Panc1 (cell line): ENCODE data around the gene MCF2L2. TPM values are rescaled to one million over a fixed set of nuclear protein-coding genes. Genes with fewer than 3 reads are reported as not detected.

ENCODE experiments used
- ATAC-seq: fragments of 200-7000 bp; cut with Tn5 transposase; 2 replicates; pipeline ENCODE4 v1.9.1; 2020; ENCODE audit warnings: mild to moderate bottlenecking, moderate library complexity
- BruUV-seq: library from RNA; stranded (reverse); fragments of 400-500 nt; replicated peaks from 2 replicates; lab custom pipeline; 2021; lab: Mats Ljungman, UMichigan
- CTCF ChIA-PET: fragments of 300-600 bp; sonication (Branson Sonifier 250); formaldehyde crosslinking; loops from one replicate; lab custom pipeline; 2022; ENCODE audit warnings: antibody characterized with exemption; lab: Charles Lee
- POLR2A ChIA-PET: fragments of 300-600 bp; sonication (Branson Sonifier 250); formaldehyde crosslinking; loops from one replicate; lab custom pipeline; 2022; ENCODE audit warnings: antibody characterized with exemption; lab: Charles Lee
- DNase-seq: peaks from one replicate; pipeline ENCODE4 v3.0.0-alpha.2; 2010; ENCODE audit warnings: low read depth, low spot score
- H3K27ac ChIP-seq: 2 replicates; pipeline ENCODE4 v1.5.1; 2011; ENCODE audit warnings: mild to moderate bottlenecking, low read length, inconsistent platforms
- H3K27me3 ChIP-seq: fragments of 200-500 bp; sonication (Bioruptor generic); 2 replicates; pipeline ENCODE4 v1.6.0; 2014; ENCODE audit warnings: low read length, inconsistent platforms; ENCODE audit not compliant: control insufficient read depth, insufficient read depth
- H3K36me3 ChIP-seq: fragments of 200-500 bp; sonication (Bioruptor generic); 2 replicates; pipeline ENCODE4 v1.5.1; 2014; ENCODE audit warnings: inconsistent platforms, mild to moderate bottlenecking, low read length, moderate library complexity; ENCODE audit not compliant: control insufficient read depth, insufficient read depth
- H3K4me1 ChIP-seq: 2 replicates; pipeline ENCODE4 v1.5.1; 2011; ENCODE audit warnings: inconsistent platforms, mild to moderate bottlenecking, low read length, moderate library complexity; ENCODE audit not compliant: control insufficient read depth, insufficient read depth
- H3K4me3 ChIP-seq, 2 experiments: 2 replicates each; pipeline ENCODE4 v1.5.1; 2011 to 2012; ENCODE audit warnings: low read depth in 2 of 2, low read length in 2 of 2, mild to moderate bottlenecking in 2 of 2, inconsistent platforms in 1 of 2, moderate library complexity in 1 of 2
- H3K9me3 ChIP-seq: fragments of 200-500 bp; sonication (Bioruptor generic); 2 replicates; pipeline ENCODE4 v1.5.1; 2014; ENCODE audit warnings: low read depth, mild to moderate bottlenecking, inconsistent platforms, low read length, moderate library complexity; ENCODE audit not compliant: control insufficient read depth, insufficient read depth
- POLR2AphosphoS5 ChIP-seq: IDR thresholded peaks from 2 replicates; pipeline ENCODE4 v1.6.1; 2012; ENCODE audit warnings: mild to moderate bottlenecking, low read depth, low read length, moderate library complexity
- SIN3A ChIP-seq: IDR thresholded peaks from 2 replicates; pipeline ENCODE4 v1.6.1; 2012; ENCODE audit warnings: low read depth, mild to moderate bottlenecking, low read length, moderate library complexity, borderline replicate concordance; ENCODE audit not compliant: insufficient read depth
- TCF7L2 ChIP-seq: IDR thresholded peaks from 2 replicates; pipeline ENCODE4 v1.6.1; 2011; ENCODE audit warnings: mild to moderate bottlenecking, low read depth, low read length, inconsistent platforms
- in situ Hi-C: cut with HindIII; loops from 2 replicates; pipeline ENCODE4 v1.10.0; 2016; ENCODE audit warnings: low sequenced_read_pairs, low pct_unique_long_range_greater_than_20kb
- intact Hi-C: fragments of 100-400 bp; cut with micrococcal nuclease; formaldehyde crosslinking; loops from one replicate; pipeline ENCODE4 v1.10.0; 2022; ENCODE audit not compliant: unreplicated experiment
- total RNA-seq: library from RNA; stranded (reverse); gene quantifications from one replicate; pipeline ENCODE4 v1.2.1, GENCODE V29; 2021; ENCODE audit not compliant: unreplicated experiment
- TF ChIP-seq, protein P1 (sequence below): fragments of 450-650 bp; IDR thresholded peaks from 2 replicates; pipeline ENCODE4 v1.5.1; 2017; ENCODE audit warnings: mild to moderate bottlenecking
- TF ChIP-seq, protein P2 (sequence below), 2 experiments: IDR thresholded peaks; 2 replicates each; pipeline ENCODE4 v1.6.1; 2011 to 2012; ENCODE audit warnings: low read depth in 2 of 2, control low read depth in 1 of 2, low read length in 1 of 2, mild to moderate bottlenecking in 1 of 2, moderate library complexity in 1 of 2; ENCODE audit not compliant: insufficient read depth in 1 of 2

The MCF2L2 gene
- total RNA-seq, 1 experiment from 2014 or later = 1.0 TPM

DNA sequence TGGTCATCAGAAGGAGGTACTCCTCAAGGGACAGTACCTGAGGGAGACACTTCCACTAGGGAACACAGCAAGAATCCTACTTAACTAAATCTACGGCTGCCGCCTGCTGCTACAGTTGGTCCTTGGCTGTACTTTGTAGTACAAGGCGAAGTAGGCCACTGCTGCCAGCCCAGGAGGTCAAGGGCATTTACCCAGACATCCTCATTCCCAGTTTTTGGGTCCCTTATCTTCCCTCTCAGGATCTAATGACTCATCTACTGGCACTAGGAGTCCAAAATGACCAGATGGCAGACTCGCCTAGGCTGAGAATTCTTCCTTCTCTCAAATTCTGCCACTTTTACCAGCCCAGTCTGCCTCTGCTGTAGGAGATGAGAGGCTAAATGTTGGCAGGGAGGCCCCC is 238.8 kb downstream of the MCF2L2 start:
- no peak for ATAC-seq

DNA sequence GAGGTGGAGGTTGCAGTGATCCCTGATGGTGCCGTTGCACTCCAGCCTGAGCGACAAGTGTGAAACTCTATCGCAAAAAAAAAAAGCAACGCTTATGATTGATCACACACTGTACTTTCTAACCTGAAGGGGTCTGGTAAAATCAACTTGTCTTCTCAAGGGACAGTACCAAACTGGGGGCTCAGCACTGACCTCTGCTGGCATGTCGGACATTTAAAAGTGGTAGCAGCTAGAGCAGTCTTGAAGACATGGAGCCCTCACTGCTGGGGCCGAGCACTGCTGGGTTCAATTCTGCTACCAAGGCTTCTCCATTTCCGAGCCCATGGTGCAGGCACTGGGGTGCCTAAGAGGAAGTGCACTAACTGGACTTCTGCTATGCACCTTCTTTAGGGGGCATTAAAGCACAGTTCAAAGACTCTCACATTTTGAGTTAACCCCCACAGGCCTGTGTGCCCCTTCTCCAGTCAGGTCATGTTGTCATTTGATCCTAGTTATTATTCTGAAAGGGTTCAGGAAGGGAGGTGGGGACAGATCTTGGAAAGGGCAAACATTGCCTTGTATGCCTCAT is 239.4 kb downstream of the MCF2L2 start:
- H3K4me3 ChIP-seq = no peak overlapping the region
- no peak for DNase-seq
- no peaks in the 10 kb centered on the region for H3K27me3 ChIP-seq
- no TSS peak for BruUV-seq
- no peak for ATAC-seq
- peaks cover 8% of the 10 kb centered on the region for H3K4me1 ChIP-seq
- CTCF ChIA-PET = interaction anchor here (0.6 kb wide), 1 partner anchor 119 kb away, joined by 3 read pairs; no protein-coding TSS in a partner anchor
- POLR2A ChIA-PET = no interaction called here
- in situ Hi-C loops (no loop called here), intact Hi-C loops (no loop called here)
- no peak for TF ChIP-seq TCF7L2
- TF ChIP-seq, protein P1, sequence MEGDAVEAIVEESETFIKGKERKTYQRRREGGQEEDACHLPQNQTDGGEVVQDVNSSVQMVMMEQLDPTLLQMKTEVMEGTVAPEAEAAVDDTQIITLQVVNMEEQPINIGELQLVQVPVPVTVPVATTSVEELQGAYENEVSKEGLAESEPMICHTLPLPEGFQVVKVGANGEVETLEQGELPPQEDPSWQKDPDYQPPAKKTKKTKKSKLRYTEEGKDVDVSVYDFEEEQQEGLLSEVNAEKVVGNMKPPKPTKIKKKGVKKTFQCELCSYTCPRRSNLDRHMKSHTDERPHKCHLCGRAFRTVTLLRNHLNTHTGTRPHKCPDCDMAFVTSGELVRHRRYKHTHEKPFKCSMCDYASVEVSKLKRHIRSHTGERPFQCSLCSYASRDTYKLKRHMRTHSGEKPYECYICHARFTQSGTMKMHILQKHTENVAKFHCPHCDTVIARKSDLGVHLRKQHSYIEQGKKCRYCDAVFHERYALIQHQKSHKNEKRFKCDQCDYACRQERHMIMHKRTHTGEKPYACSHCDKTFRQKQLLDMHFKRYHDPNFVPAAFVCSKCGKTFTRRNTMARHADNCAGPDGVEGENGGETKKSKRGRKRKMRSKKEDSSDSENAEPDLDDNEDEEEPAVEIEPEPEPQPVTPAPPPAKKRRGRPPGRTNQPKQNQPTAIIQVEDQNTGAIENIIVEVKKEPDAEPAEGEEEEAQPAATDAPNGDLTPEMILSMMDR = peak; percentile 80
- no peaks in the 10 kb centered on the region for H3K36me3 ChIP-seq
- H3K27ac ChIP-seq = no peak overlapping the region
- no peaks in the 10 kb centered on the region for H3K9me3 ChIP-seq

More for the DNA sequence above, 238.8 kb downstream of the MCF2L2 start:
- TF ChIP-seq, protein P1 = no peak
- no peak for TF ChIP-seq TCF7L2
- TF ChIP-seq, protein P2, sequence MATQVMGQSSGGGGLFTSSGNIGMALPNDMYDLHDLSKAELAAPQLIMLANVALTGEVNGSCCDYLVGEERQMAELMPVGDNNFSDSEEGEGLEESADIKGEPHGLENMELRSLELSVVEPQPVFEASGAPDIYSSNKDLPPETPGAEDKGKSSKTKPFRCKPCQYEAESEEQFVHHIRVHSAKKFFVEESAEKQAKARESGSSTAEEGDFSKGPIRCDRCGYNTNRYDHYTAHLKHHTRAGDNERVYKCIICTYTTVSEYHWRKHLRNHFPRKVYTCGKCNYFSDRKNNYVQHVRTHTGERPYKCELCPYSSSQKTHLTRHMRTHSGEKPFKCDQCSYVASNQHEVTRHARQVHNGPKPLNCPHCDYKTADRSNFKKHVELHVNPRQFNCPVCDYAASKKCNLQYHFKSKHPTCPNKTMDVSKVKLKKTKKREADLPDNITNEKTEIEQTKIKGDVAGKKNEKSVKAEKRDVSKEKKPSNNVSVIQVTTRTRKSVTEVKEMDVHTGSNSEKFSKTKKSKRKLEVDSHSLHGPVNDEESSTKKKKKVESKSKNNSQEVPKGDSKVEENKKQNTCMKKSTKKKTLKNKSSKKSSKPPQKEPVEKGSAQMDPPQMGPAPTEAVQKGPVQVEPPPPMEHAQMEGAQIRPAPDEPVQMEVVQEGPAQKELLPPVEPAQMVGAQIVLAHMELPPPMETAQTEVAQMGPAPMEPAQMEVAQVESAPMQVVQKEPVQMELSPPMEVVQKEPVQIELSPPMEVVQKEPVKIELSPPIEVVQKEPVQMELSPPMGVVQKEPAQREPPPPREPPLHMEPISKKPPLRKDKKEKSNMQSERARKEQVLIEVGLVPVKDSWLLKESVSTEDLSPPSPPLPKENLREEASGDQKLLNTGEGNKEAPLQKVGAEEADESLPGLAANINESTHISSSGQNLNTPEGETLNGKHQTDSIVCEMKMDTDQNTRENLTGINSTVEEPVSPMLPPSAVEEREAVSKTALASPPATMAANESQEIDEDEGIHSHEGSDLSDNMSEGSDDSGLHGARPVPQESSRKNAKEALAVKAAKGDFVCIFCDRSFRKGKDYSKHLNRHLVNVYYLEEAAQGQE (IDR thresholded peaks at IDR 0.05; ENCODE audit: insufficient read depth in 1 of 2, low read depth in 2 of 2, low read length in 1 of 2) = no peak
- TF ChIP-seq POLR2AphosphoS5 = no peak
- TF ChIP-seq SIN3A = no peak
- ChIA-PET CTCF (no interaction called here), POLR2A (no interaction called here)
- intact Hi-C loops (no loop called here), in situ Hi-C loops (no loop called here)
- no peaks in the 10 kb centered on the region for H3K27me3 ChIP-seq
- no peak overlapping the region for H3K4me3 ChIP-seq
- no TSS peak for BruUV-seq
- peaks cover 14% of the 10 kb centered on the region for H3K4me1 ChIP-seq
- H3K9me3 ChIP-seq = no peaks in the 10 kb centered on the region
- no peak for DNase-seq
- H3K27ac ChIP-seq = no peak overlapping the region
- no peaks in the 10 kb centered on the region for H3K36me3 ChIP-seq
